Stomach (tissue), 9 donors: Measurements from ENCODE around the gene ELAVL2. TPM values are rescaled to one million over a fixed set of nuclear protein-coding genes. Genes with fewer than 3 reads are reported as not detected.

Experiments
- DNase-seq, 2 donors: peaks; one replicate each; pipeline versions ENCODE4 v3.0.0 to v3.0.0-alpha.2; 2013 to 2019
- H3K27ac ChIP-seq, 5 donors: fragments of 200-600 bp in 4 of 5; sonication (generic) in 4 of 5; one replicate each; pipeline ENCODE4 v1.5.1; 2013 to 2019; ENCODE audit warnings: mild to moderate bottlenecking in 1 of 5, moderate library complexity in 1 of 5
- H3K27me3 ChIP-seq, 3 donors: fragments of 200-600 bp; sonication (generic); one replicate each; pipeline ENCODE4 v1.5.1; 2017 to 2019; ENCODE audit warnings: mixed run types in 1 of 3
- H3K36me3 ChIP-seq, 4 donors: fragments of 200-600 bp; sonication (generic); 1 replicate in 3 of 4; 2 replicates in 1 of 4; pipeline ENCODE4 v1.5.1; 2016 to 2019
- H3K4me1 ChIP-seq, 4 donors: fragments of 200-600 bp; sonication (generic); one replicate each; pipeline ENCODE4 v1.5.1; 2016 to 2019
- H3K4me3 ChIP-seq, 4 donors: fragments of 200-600 bp; sonication (generic) in 3 of 4; one replicate each; pipeline ENCODE4 v1.5.1; 2016 to 2019; ENCODE audit warnings: mild to moderate bottlenecking in 1 of 4
- H3K9me3 ChIP-seq, 4 donors: fragments of 200-600 bp; sonication (generic); one replicate each; pipeline ENCODE4 v1.5.1; 2016 to 2019
- EP300 ChIP-seq: sonication (generic); formaldehyde crosslinking; IDR thresholded peaks from one replicate; pipeline ENCODE4 v1.6.1; 2017; ENCODE audit warnings: antibody characterized with exemption
- POLR2A ChIP-seq, 4 donors: fragments of 450-650 bp; IDR thresholded peaks; one replicate each; pipeline ENCODE4 v1.6.1; 2016; ENCODE audit warnings: antibody characterized with exemption in 4 of 4, control low read depth in 2 of 4, mild to moderate bottlenecking in 1 of 4, moderate library complexity in 1 of 4
- POLR2AphosphoS5 ChIP-seq, 3 donors: sonication (generic); formaldehyde crosslinking; IDR thresholded peaks; one replicate each; pipeline ENCODE4 v1.6.1; 2016; ENCODE audit warnings: antibody characterized with exemption in 3 of 3
- WGBS, 5 donors: extraction: QIAGEN DNeasy Blood & Tissue Kit in 3 of 5; methylation state at CpG; one replicate each; pipeline versions ENCODE4 v1.1.5 to v1.1.7; 2013 to 2018; 5-methylcytosine and 5-hydroxymethylcytosine counted together
- intact Hi-C: fragments of 100-400 bp; cut with DNase I; formaldehyde crosslinking; loops from one replicate; pipeline ENCODE4 v1.15.1; 2023; ENCODE audit warnings: low total_unique reads
- polyA plus RNA-seq, 3 donors: library from polyadenylated mRNA; stranded (reverse); fragments of 200-250 nt; gene quantifications; one replicate each; pipeline ENCODE4 v1.2.3, GENCODE V29; 2013
- total RNA-seq, 5 donors: library from RNA; depleted of rRNA; stranded (reverse); fragments of >200 nt; gene quantifications; one replicate each; pipeline versions ENCODE4 v1.1.0 to v1.2.3, GENCODE V29; 2014 to 2016
- TF ChIP-seq, protein P1 (sequence below), 7 experiments: fragments of 450-650 bp in 4 of 7; fragments of 200-600 bp in 3 of 7; sonication (generic) in 3 of 7; IDR thresholded peaks; one replicate each; pipeline ENCODE4 v1.5.1; 2016 to 2019; ENCODE audit warnings: antibody characterized with exemption in 7 of 7, control low read depth in 2 of 7, mild to moderate bottlenecking in 1 of 7
- donor health status: healthy with polysubstance abuse.
- donor health status: Bipolar disorder and iron deficiency.
- donor health status: healthy.

The ELAVL2 gene
- total and polyA plus RNA-seq, 8 donors = 0.06 to 1.1 (median 0.18) TPM; not detected in 5

DNA sequence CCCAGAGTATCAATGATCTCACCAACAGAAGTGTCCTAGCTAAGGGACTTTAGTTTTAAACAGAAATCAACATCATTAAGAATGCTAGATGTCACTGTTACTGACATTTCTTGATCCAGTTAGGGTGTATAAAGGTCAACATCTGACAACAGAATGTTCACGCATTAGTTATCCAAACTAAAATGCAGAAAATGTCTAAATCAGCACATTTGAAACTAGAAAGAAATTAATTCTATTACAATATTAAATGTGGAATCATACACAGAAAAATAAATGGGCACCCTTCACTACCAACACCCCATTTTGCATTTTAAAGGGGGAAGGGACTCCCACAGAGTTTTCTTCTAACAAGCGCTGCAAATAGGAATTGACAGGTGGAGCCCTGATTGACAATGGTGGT, 24.5 kb downstream of the ELAVL2 start:
- Histone ChIP-seq H3K9me3 (peaks cover 0 to 4% (median 0%) of the 10 kb centered on the region in 4 donors), H3K36me3 (no peaks in the 10 kb centered on the region), H3K27ac (no peak overlapping the region), H3K4me1 (no peaks in the 10 kb centered on the region), H3K4me3 (no peak overlapping the region), H3K27me3 (no peaks in the 10 kb centered on the region)
- no peak for DNase-seq
- 82 to 95% (median 92%) methylated on average over 2 of the region's 2 CpGs for WGBS, 5 donors
- intact Hi-C loops = no loop called here
- TF ChIP-seq POLR2A (IDR thresholded peaks at IDR 0.05) = no peak
- no peak for TF ChIP-seq EP300
- TF ChIP-seq, protein P1, sequence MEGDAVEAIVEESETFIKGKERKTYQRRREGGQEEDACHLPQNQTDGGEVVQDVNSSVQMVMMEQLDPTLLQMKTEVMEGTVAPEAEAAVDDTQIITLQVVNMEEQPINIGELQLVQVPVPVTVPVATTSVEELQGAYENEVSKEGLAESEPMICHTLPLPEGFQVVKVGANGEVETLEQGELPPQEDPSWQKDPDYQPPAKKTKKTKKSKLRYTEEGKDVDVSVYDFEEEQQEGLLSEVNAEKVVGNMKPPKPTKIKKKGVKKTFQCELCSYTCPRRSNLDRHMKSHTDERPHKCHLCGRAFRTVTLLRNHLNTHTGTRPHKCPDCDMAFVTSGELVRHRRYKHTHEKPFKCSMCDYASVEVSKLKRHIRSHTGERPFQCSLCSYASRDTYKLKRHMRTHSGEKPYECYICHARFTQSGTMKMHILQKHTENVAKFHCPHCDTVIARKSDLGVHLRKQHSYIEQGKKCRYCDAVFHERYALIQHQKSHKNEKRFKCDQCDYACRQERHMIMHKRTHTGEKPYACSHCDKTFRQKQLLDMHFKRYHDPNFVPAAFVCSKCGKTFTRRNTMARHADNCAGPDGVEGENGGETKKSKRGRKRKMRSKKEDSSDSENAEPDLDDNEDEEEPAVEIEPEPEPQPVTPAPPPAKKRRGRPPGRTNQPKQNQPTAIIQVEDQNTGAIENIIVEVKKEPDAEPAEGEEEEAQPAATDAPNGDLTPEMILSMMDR (IDR thresholded peaks at IDR 0.05) = no peak
- TF ChIP-seq POLR2AphosphoS5 (IDR thresholded peaks at IDR 0.05) = no peak

GRCh38 chr9:23799521-23799920, 26.5 kb downstream of the ELAVL2 start:
- Histone ChIP-seq H3K27ac (no peak overlapping the region), H3K4me3 (no peak overlapping the region), H3K36me3 (no peaks in the 10 kb centered on the region), H3K9me3 (peaks cover 0 to 4% (median 0%) of the 10 kb centered on the region in 4 donors), H3K27me3 (no peaks in the 10 kb centered on the region), H3K4me1 (no peaks in the 10 kb centered on the region)
- TF ChIP-seq POLR2AphosphoS5 (IDR thresholded peaks at IDR 0.05) (no peak), POLR2A (IDR thresholded peaks at IDR 0.05) (no peak), EP300 (no peak)
- TF ChIP-seq, protein P1 (IDR thresholded peaks at IDR 0.05) = no peak
- intact Hi-C loops = no loop called here
- DNase-seq = no peak

- intact Hi-C loops = no loop called here
- Histone ChIP-seq H3K27ac (no peak overlapping the region), H3K9me3 (peaks cover 0 to 4% (median 0%) of the 10 kb centered on the region in 4 donors), H3K4me3 (no peak overlapping the region), H3K4me1 (no peaks in the 10 kb centered on the region), H3K27me3 (no peaks in the 10 kb centered on the region), H3K36me3 (no peaks in the 10 kb centered on the region)
- 74 to 84% (median 76%) methylated on average over 4 of the region's 4 CpGs for WGBS, 5 donors
- TF ChIP-seq EP300 (no peak), POLR2A (IDR thresholded peaks at IDR 0.05) (no peak), POLR2AphosphoS5 (IDR thresholded peaks at IDR 0.05) (no peak)
- TF ChIP-seq, protein P1 (IDR thresholded peaks at IDR 0.05) = no peak
- DNase-seq = no peak
Observed at GRCh38 chr9:23798325-23798724, 27.7 kb downstream of the ELAVL2 start.

DNA sequence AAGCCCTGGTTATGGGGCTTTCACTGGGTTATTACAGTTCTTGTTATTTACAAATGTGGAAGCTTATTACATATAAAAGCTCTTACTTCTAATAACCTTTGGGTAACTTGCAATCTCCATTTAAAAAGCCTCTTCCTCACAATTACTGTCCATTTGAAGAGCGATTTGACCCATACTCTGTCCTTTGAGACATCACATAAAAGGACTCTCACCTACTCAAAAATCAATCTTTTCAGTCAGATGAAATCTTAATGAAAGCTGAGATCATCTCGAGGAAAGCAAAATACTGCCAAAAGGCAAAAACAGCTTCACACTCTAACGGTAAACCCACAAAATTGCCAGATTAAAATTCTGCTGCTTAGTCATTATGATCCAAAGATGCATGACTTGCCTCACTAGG, 29.8 kb downstream of the ELAVL2 start:
- no peak overlapping the region for H3K4me3 ChIP-seq
- TF ChIP-seq POLR2AphosphoS5 (IDR thresholded peaks at IDR 0.05) = no peak
- no peak for TF ChIP-seq EP300
- no peak for TF ChIP-seq POLR2A (IDR thresholded peaks at IDR 0.05)
- TF ChIP-seq, protein P1 (IDR thresholded peaks at IDR 0.05) = no peak
- intact Hi-C loops = no loop called here
- no peak overlapping the region for H3K27ac ChIP-seq
- no peaks in the 10 kb centered on the region for H3K4me1 ChIP-seq
- no peak for DNase-seq
- H3K36me3 ChIP-seq = no peaks in the 10 kb centered on the region
- peaks cover 0 to 4% (median 0%) of the 10 kb centered on the region in 4 donors for H3K9me3 ChIP-seq
- 87 to 93% (median 92%) methylated on average over 3 of the region's 3 CpGs for WGBS, 5 donors
- no peaks in the 10 kb centered on the region for H3K27me3 ChIP-seq
